Activated CD4-positive, CD25-positive, alpha-beta regulatory T cell treated with anti-CD3 and anti-CD28 coated beads, Interleukin-2, amount 50 U/mL, for 16 hours (primary cell): Measurements from ENCODE around the gene RBM38.

Experiments
- DNase-seq: peaks from one replicate; pipeline ENCODE4 v3.0.0-alpha.2; 2020; ENCODE audit warnings: low read depth, low spot score

RBM38 gene

DNA sequence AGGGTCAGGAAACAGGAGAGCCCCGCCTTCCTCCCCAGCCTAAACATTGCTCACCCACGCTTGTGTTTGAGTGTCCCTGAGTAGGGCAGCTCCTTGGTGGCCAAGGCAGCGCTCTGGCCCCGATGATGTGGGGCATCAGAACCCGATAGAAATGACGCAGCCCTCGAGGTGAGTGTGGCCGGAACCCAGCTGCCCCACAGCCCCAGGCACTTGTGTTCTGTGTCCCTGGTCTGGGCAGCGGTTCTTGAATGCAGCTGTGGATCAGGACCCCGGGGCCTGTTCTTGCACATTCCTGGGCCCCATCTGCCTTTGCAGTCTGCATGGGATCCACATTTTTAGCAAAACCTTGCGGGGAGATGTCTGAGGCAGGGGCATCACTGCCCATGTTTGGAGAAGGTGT is 12.8 kb downstream of the RBM38 start:
- no peak for DNase-seq

- no peak for DNase-seq
Observed at GRCh38 chr20:57404419-57405072, 13.3 kb downstream of the RBM38 start.

DNA sequence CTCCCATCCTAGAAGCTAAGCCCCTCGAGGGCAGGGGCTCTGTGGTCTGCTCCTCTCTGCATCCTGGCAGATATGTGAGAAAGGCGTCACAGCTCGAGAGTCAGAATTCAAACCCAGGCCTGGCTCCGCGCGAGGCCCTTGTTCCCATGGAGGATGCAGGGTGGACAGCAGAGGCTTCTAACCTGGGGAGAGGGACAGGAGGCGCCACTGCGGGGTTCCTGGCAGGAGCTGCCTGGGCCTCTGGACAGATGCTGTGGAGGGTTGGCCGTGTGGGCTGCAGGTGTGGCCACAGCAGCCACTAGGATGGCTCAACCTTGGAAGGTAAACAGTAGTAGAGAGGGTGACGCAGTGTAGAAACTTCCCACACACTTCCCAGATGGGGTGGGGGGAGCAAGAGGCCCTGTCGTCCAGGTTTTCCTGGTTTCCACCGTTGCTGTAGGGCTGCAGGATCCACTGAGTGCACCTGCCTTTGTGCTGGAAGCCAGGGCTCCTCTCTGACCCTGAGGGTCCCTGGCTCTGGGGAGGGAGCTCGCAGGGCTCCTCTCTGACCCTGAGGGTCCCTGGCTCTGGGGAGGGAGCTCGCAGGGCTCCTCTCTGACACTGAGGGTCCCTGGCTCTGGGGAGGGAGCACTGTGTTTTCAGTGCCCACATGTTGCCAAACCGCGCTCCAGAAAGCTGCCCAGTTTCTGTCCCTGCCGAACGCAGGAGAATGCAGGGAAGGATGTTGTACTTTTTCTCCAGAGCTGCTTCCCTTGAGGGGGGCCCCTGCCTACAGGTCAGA is 14.2 kb downstream of the RBM38 start:
- DNase-seq, result no peak

GRCh38 chr20:57407541-57407956 is 16.4 kb downstream of the RBM38 start:
- no peak for DNase-seq

- no peak for DNase-seq
Observed at GRCh38 chr20:57408131-57408530, 16.9 kb downstream of the RBM38 start.

DNA sequence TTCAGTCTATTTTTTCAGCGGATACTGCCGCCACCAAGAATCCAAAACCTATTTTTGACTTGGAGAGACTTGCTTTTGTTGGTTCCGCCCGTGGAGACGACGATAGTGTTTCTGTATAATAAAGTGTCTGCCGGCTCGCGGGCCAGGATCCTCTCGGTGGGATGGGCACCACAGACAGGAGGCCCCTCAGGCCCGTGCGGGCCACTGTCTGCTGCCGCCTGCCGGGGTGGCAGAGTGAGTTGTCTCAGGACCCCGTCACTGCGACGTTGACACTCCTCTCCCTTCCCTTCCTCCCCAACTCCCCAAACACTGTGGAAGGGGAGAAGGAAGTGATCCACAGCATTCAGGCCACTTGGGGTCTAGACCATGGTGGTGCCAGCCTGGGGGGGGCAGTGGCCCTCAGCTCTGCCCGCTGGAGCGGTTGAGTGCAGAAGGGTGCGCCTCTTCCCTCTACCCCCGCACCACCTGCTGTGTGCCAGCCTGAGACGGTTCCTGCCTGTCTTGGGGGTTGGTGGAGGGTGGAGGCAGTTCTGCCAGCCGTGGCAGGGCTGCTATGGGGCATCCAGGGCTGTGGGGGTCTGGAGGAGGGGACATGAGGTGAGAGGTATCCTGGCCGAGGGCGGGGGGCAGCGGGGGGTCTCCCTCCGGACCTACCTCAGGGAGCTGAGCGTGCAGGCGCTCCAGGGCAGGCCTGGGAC is 17.5 kb downstream of the RBM38 start:
- no peak for DNase-seq

GRCh38 chr20:57409316-57409671 is 18.1 kb downstream of the RBM38 start:
- DNase-seq, result no peak

- no peak for DNase-seq
Observed at GRCh38 chr20:57409672-57410397, 18.6 kb downstream of the RBM38 start.

GRCh38 chr20:57410398-57410920 is 19.3 kb downstream of the RBM38 start:
- no peak for DNase-seq

DNA sequence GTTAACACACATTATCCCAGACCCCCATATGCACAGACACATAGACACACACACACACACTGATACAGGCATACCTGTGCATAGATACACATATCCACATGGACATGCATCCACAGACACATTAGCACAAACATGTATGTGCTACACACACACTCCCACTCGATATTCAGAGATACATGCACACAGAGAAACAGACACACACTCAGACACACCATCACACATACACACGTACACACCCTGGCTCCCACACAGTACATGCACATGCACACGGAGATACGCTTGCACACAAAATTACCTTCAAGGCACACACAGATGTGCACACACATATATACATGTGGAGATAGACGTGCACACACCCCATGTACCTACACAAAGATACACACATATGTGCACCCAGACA is 19.7 kb downstream of the RBM38 start:
- DNase-seq, result no peak

DNA sequence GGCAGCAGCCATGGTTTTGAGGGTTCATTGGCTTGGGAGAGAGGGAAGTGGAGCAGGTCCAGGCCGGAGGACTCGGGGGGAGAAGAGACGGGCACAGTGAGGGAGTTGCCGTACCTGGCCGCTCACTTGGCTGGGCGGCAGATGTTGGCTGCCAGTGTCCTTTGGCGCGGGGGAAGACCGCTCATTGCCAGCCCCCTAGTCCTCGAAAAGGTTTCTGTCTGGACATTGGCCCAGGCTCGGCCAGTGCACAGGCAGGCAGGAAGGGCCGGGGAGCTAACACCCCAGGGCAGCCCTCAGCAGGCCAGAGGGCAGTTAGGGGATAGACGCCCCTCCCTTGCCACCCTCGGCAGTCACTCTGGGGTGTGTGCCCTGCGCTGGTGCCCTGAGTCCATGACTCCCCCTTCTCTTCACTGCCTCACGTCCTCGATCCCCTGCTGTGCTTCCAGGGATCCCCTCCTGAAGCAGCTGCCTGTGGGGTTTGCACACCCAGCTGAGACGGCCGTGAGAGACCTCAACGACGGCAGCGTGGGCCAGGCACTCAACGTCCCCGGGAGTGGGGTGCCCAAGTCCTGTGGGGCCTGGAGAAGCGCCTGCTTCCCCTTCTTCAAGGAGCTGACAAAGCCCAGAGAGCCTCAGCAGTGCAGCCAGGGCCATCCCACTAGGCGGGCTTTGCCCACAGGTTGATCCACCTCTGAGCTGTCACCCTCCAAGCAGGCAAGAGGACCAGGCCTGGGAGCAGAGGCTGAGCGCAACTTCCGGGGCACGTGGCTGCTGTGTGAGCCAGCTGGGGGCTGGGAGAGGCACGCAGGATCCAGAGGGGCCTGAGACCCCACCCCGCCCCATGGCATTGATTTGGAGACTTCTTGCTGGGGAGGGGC is 20.4 kb downstream of the RBM38 start:
- DNase-seq, result no peak

- DNase-seq, result no peak
Observed at GRCh38 chr20:57412347-57413029, 21.3 kb downstream of the RBM38 start.

- no peak for DNase-seq
Observed at GRCh38 chr20:57413986-57414385, 22.8 kb downstream of the RBM38 start.

DNA sequence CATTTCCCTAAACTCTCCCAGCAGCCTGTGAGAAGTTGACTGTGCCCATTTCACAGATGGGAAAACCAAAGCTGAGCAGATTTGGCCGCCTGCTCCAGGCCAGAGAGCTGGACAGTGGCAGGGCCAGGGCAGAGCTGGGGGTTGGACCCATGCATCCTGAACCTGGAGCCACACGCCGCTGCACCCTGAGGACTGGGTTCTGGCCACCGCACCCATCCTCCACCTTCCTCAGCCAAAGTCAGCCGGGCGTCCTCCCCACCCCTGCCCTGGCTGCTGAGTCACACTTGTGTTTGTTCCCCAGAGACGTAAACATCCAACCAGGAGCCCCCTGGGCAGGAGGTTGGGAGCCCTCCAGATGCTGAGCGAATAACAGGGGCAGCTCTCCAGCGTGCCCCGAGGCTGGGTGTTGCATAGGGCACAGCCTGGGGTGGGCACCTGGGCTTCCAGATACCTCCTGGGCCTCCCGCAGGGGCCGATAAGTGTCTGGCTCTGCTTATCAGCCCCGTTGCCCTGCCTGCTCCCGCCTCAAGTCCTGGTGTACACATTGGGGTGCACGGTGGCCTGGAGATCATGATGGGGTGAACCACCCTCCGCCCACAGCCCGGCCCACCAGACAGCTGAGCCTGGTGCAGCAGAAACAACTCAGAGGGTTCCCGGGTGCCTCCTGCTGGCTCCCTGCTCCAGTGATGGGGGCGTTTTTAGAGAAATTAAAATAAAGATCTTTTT is 23.8 kb downstream of the RBM38 start:
- DNase-seq, result no peak

DNA sequence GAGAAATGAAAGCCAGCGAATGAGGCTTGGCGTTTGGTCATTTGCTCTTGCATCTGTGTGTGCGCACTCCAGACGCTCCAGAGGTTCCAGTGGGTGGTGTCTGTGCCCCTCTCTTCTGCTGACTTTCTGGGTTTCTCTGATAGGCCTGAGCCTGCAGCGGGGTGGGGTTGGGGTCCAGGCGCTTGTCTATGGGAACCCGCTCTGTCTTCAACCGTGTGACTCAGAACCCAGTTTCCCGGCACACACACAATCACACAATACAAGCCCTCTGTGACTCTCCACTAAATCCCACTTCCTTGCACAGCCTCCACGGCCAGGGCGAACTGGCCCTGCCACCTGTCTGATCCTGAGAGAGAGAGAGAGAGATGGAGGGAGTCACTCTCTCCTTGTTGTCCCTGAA is 24.6 kb downstream of the RBM38 start:
- DNase-seq, result no peak

DNA sequence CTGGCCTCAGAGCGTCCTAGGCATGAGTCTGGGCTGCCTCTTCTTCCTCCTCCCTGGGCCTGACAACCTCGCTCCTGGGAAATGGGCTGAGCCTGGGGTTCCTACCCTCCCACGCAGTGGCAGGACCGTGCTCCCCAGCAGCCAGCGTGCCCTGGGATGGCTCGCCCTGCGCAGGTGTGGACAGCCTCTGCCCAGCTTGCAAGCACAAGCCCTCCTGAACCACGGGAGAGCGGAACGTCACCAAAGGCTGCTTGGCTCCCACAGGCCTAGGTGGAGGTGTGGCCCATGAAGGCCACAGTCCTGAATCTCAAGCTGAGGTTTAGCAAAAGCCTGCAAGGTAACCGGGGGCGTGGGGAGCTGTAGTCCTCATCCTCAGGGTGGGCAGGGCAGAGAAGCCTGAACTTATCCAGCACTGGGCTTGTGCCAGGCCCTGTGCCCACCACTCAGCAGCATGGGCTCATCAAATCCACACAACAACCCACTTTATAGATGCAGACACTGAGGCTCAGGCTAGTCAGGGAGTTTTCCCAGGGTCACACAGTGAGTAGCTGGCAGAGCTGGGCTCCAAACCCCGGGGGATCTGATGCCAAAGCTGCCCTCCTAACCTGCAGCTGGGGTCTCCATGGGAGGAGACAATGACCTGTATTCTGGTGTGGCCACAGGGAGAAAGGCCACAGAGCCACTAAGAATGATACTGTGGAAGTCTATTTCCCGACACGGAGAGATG is 25.3 kb downstream of the RBM38 start:
- no peak for DNase-seq

DNA sequence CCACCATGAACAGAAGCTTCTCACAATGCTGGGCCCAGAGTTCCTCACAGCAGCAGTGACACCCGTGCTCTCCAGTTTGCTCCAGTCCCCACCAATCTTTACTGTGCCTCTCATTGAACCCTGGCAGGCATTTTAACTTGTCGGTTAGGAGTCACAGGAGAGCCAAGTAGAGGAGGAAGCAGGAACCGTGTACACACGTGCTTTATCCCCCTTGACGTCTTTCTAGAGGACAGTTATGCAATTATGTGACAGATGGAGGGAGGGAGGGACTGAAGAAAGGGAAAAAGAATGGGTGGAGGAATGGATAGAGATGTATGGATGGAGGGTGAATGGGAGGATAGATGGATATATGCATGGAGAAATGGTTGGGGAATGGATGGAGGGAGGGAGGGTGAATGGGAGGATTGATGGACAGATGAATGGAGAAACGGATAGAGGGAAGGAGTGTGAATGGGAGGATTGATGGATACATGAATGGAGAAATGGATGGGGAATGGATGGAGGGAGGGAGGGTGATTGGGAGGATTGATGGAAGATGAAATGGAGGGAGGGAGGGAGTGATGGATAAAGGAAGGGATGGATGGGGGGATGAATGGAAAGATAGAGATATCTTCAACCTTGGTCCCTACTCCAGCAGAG is 26.0 kb downstream of the RBM38 start:
- DNase-seq, result no peak
